MCF 10A (cell line): Measurements from ENCODE around the gene SPINK9. TPM values are rescaled to one million over a fixed set of nuclear protein-coding genes. Genes with fewer than 3 reads are reported as not detected.
"Not testable (repeated sequence)": the region's sequence is repeated elsewhere in the genome, so short reads cannot be mapped to it uniquely, and the experiment has no call there.

ENCODE experiments used
- BruUV-seq: library from RNA; stranded (reverse); fragments of 400-500 nt; replicated peaks from 2 replicates; lab custom pipeline; 2021; lab: Mats Ljungman, UMichigan
- CTCF ChIA-PET: fragments of 300-600 bp; sonication (Branson Sonifier 250); formaldehyde crosslinking; extraction: SDS; loops from one replicate; lab custom pipeline; 2021; ENCODE audit warnings: antibody characterized with exemption, inconsistent platforms; lab: Yijun Ruan, JAX
- POLR2A ChIA-PET: fragments of 300-600, 350-650 bp; sonication (Branson Sonifier 250); formaldehyde crosslinking; extraction: SDS; loops from one replicate; lab custom pipeline; 2020; ENCODE audit warnings: antibody characterized with exemption, inconsistent platforms; lab: Yijun Ruan, JAX
- DNase-seq: peaks from one replicate; pipeline ENCODE4 v3.0.0-alpha.2; 2018; ENCODE audit not compliant: unreplicated experiment
- H3K27ac Mint-ChIP-seq: one replicate; pipeline ENCODE4 v1.8.0; 2022; ENCODE audit warnings: mild to moderate bottlenecking, low read depth, mixed read lengths; ENCODE audit not compliant: unreplicated experiment
- H3K27me3 Mint-ChIP-seq: one replicate; pipeline ENCODE4 v1.8.0; 2022; ENCODE audit warnings: mixed read lengths; ENCODE audit not compliant: insufficient read depth, unreplicated experiment
- H3K36me3 Mint-ChIP-seq: one replicate; pipeline ENCODE4 v1.8.0; 2022; ENCODE audit warnings: mild to moderate bottlenecking, moderate library complexity, mixed read lengths; ENCODE audit not compliant: insufficient read depth, unreplicated experiment
- H3K4me1 Mint-ChIP-seq: one replicate; pipeline ENCODE4 v1.8.0; 2022; ENCODE audit warnings: mixed read lengths; ENCODE audit not compliant: insufficient read depth, unreplicated experiment
- H3K4me3 Mint-ChIP-seq: one replicate; pipeline ENCODE4 v1.8.0; 2022; ENCODE audit warnings: mild to moderate bottlenecking, moderate library complexity, mixed read lengths; ENCODE audit not compliant: unreplicated experiment
- H3K9me3 Mint-ChIP-seq: one replicate; pipeline ENCODE4 v1.8.0; 2022; ENCODE audit warnings: mixed read lengths; ENCODE audit not compliant: unreplicated experiment
- CTCF ChIP-seq: fragments of 200-600 bp; IDR thresholded peaks from one replicate; pipeline ENCODE4 v1.8.0; 2022; ENCODE audit warnings: antibody characterized with exemption, mild to moderate bottlenecking; ENCODE audit not compliant: unreplicated experiment
- intact Hi-C: fragments of 100-400 bp; cut with micrococcal nuclease; formaldehyde crosslinking; loops from 2 replicates; pipeline ENCODE4 v1.14.1; 2022
- total RNA-seq: library from RNA; stranded (reverse); gene quantifications from 2 replicates; pipeline ENCODE4 v1.2.3, GENCODE V29; 2022

SPINK9 gene
- total RNA-seq, 1 experiment from 2014 or later, result not detected

- no TSS peak for BruUV-seq
- no peaks in the 10 kb centered on the region for H3K4me1 Mint-ChIP-seq
- DNase-seq, result no peak
- ChIA-PET POLR2A (interaction anchor here (1.0 kb wide), 1 partner anchor 12 kb away, joined by 3 read pairs; no protein-coding TSS in a partner anchor), CTCF (interaction anchor here (0.5 to 0.9 kb wide), 4 partner anchors 18 to 419 kb away, joined by 3 to 4 read pairs (median 3); no protein-coding TSS in a partner anchor)
- TF ChIP-seq CTCF, result no peak
- H3K27me3 Mint-ChIP-seq, result no peaks in the 10 kb centered on the region
- no peaks in the 10 kb centered on the region for H3K36me3 Mint-ChIP-seq
- peaks cover 16% of the 10 kb centered on the region for H3K9me3 Mint-ChIP-seq
- H3K4me3 Mint-ChIP-seq, result no peak within 1 kb of the TSS
- intact Hi-C loops, result no loop called here
- no peak within 1 kb of the TSS for H3K27ac Mint-ChIP-seq
Observed at GRCh38 chr5:148312153-148312552, 23.2 kb upstream of the SPINK9 start, which contains the start of gene SPINK7. Gene SPINK7, plus strand, starts transcription at chr5:148312423. Its CDS starts 61 bp downstream, at chr5:148312484.

DNA sequence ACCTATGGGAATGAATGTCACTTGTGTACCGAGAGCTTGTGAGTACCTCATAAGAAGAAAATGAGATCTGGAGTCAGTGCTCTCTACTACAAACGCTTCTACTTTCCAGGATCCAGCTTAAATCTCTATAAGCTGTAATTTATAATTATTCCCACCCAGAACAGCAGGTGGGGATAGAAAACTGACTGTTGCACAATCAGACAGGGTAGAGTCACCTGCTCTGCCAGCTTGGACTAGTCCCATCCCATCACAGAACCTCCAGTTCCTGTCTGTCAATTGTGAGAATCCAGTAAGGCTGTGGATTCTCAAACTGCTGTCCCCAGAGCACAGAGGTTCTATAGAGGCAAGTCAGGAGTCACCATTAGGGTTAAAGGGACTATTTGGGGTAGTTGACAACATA is 21.2 kb upstream of the SPINK9 start:
- intact Hi-C loops, result loop anchor here (1.0 kb wide), 2 partner anchors 39 to 60 kb away; no protein-coding TSS in a partner anchor
- Mint-ChIP-seq H3K27ac (no peak overlapping the region), H3K4me1 (no peaks in the 10 kb centered on the region), H3K36me3 (no peaks in the 10 kb centered on the region), H3K27me3 (no peaks in the 10 kb centered on the region), H3K4me3 (no peak overlapping the region), H3K9me3 (peaks cover 8% of the 10 kb centered on the region)
- TF ChIP-seq CTCF, result peak; percentile 40
- ChIA-PET CTCF (interaction anchor here (0.5 to 3.1 kb wide), 14 partner anchors 9 to 723 kb away, joined by 3 to 24 read pairs (median 4); no protein-coding TSS in a partner anchor), POLR2A (no interaction called here)
- no TSS peak for BruUV-seq
- peak; percentile 53 for DNase-seq

- Mint-ChIP-seq H3K9me3 (peaks cover 2% of the 10 kb centered on the region), H3K4me1 (no peaks in the 10 kb centered on the region), H3K36me3 (no peaks in the 10 kb centered on the region), H3K27ac (no peak overlapping the region), H3K4me3 (no peak overlapping the region), H3K27me3 (no peaks in the 10 kb centered on the region)
- no peak for DNase-seq
- intact Hi-C loops, result loop anchor here (1.0 kb wide), 2 partner anchors 39 to 60 kb away; no protein-coding TSS in a partner anchor
- no peak for TF ChIP-seq CTCF
- ChIA-PET CTCF (interaction anchor here (0.5 to 3.1 kb wide), 12 partner anchors 9 to 724 kb away, joined by 3 to 24 read pairs (median 4); no protein-coding TSS in a partner anchor), POLR2A (interaction anchor here (2.2 kb wide), 1 partner anchor 12 kb away, joined by 6 read pairs; no protein-coding TSS in a partner anchor)
- no TSS peak for BruUV-seq
Observed at GRCh38 chr5:148314731-148315130, 20.6 kb upstream of the SPINK9 start.

GRCh38 chr5:148320011-148320963 is 15.1 kb upstream of the SPINK9 start:
- H3K4me3 Mint-ChIP-seq, result peak overlapping the region; percentile 59
- H3K27ac Mint-ChIP-seq, H3K27me3 Mint-ChIP-seq, H3K9me3 Mint-ChIP-seq, DNase-seq, intact Hi-C loops, H3K4me1 Mint-ChIP-seq, H3K36me3 Mint-ChIP-seq, BruUV-seq: not testable (repeated sequence)
- ChIA-PET POLR2A (interaction anchor here (0.6 kb wide), 1 partner anchor 849 kb away, joined by 3 read pairs; no protein-coding TSS in a partner anchor), CTCF (interaction anchor here (1.0 to 1.1 kb wide), 2 partner anchors 13 to 141 kb away, joined by 3 to 8 read pairs; no protein-coding TSS in a partner anchor)
